ENCODE data around the gene ACKR2. TPM values are rescaled to one million over a fixed set of nuclear protein-coding genes. Genes with fewer than 3 reads are reported as not detected.
A peak's percentile ranks its signal among the peaks of the same experiment; 100 is the strongest.

The ACKR2 gene
- total RNA-seq, 4 donors from 2014 or later: 2.7 to 6.5 (median 3.1) TPM

DNA sequence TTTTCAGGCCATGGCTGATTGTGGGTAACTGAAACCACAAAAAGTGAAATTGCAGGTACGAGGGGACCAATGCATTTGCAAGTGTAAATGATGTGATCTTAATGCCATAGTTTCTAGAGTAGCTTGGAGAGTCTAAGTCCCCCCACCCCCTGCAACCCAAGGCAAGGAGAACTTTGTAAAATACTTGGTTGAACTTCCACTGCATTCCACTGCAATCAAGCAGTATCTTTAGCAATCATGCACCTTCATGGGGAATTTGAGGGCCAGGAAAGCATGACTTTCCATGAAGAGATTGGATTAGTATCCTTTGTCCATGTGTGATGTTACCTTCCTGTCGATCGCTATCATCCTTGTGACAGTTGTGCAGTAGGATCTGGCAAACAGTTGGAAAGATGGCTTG, 77.8 kb downstream of the ACKR2 start:
- H3K27ac ChIP-seq: no peak overlapping the region
- no peaks in the 10 kb centered on the region for H3K9me3 ChIP-seq
- peaks cover 0 to 24% (median 0%) of the 10 kb centered on the region in 3 donors for H3K4me1 ChIP-seq
- WGBS, 2 donors: 85 to 90% methylated on average over 3 of the region's 3 CpGs
- no peak for DNase-seq
- intact Hi-C loops (cut with DNase I): no loop called here
- H3K4me3 ChIP-seq: no peak overlapping the region
- TF ChIP-seq POLR2A (IDR thresholded peaks at IDR 0.05) (no peak), CTCF (IDR thresholded peaks at IDR 0.05) (no peak)
- no peaks in the 10 kb centered on the region for H3K27me3 ChIP-seq
- H3K36me3 ChIP-seq: no peaks in the 10 kb centered on the region

- no peak for DNase-seq
- WGBS, 2 donors: 70 to 88% methylated on average over 2 of the region's 2 CpGs
Measured at GRCh38 chr3:42891042-42891441, 81.8 kb downstream of the ACKR2 start.

DNA sequence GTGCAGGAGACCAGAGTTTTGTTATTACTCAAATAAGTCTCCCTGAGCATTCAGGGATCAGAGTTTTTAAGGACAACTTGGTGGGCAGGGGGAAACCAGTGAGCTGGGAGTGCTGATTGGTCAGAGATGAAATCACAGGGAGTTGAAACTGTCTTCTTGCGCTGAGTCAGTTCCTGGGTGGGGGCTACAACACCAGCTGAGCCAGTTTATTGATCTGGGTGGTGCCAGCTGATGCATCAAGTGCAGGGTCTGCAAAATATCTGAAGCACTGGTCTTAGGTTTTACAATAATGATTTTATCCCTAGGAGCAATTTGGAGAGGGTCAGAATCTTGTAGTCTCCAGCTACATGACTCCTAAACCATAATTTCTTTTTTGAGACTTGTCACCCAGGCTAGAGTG, 82.9 kb downstream of the ACKR2 start:
- intact Hi-C loops (cut with DNase I): no loop called here
- H3K36me3 ChIP-seq: no peaks in the 10 kb centered on the region
- 78 to 80% methylated on average over 1 of the region's 1 CpG for WGBS, 2 donors
- H3K4me3 ChIP-seq: no peak overlapping the region
- peak overlapping the region in 1 of 4 donors; percentile 26 for H3K27ac ChIP-seq
- H3K9me3 ChIP-seq: no peaks in the 10 kb centered on the region
- H3K4me1 ChIP-seq: peaks cover 0 to 28% (median 0%) of the 10 kb centered on the region in 3 donors
- no peaks in the 10 kb centered on the region for H3K27me3 ChIP-seq
- TF ChIP-seq POLR2A (IDR thresholded peaks at IDR 0.05) (no peak), CTCF (IDR thresholded peaks at IDR 0.05) (no peak)
- no peak for DNase-seq

More at GRCh38 chr3:42891042-42891441, 81.8 kb downstream of the ACKR2 start:
- Histone ChIP-seq H3K4me3 (no peak overlapping the region), H3K27me3 (no peaks in the 10 kb centered on the region), H3K9me3 (no peaks in the 10 kb centered on the region), H3K4me1 (peaks cover 0 to 28% (median 0%) of the 10 kb centered on the region in 3 donors), H3K36me3 (no peaks in the 10 kb centered on the region), H3K27ac (peak overlapping the region in 2 of 4 donors; percentile 26 to 39)
- intact Hi-C loops (cut with DNase I): no loop called here
- TF ChIP-seq CTCF (IDR thresholded peaks at IDR 0.05): no peak
- TF ChIP-seq POLR2A (IDR thresholded peaks at IDR 0.05): no peak

GRCh38 chr3:42892807-42893206, 83.6 kb downstream of the ACKR2 start:
- H3K9me3 ChIP-seq: no peaks in the 10 kb centered on the region
- intact Hi-C loops (cut with DNase I): no loop called here

More at GRCh38 chr3:42892807-42893206, 83.6 kb downstream of the ACKR2 start:
- Histone ChIP-seq H3K27me3 (no peaks in the 10 kb centered on the region), H3K4me3 (no peak overlapping the region), H3K4me1 (peaks cover 0 to 28% (median 0%) of the 10 kb centered on the region in 3 donors), H3K27ac (no peak overlapping the region), H3K36me3 (no peaks in the 10 kb centered on the region)
- DNase-seq: no peak
- 63 to 92% methylated on average over 1 of the region's 1 CpG for WGBS, 2 donors
- no peak for TF ChIP-seq CTCF (IDR thresholded peaks at IDR 0.05)
- TF ChIP-seq POLR2A (IDR thresholded peaks at IDR 0.05): no peak
